ENCODE data around the gene METTL17.
"Not testable (repeated sequence)": the region's sequence is repeated elsewhere in the genome, so short reads cannot be mapped to it uniquely, and the experiment has no call there.

Gene METTL17

DNA sequence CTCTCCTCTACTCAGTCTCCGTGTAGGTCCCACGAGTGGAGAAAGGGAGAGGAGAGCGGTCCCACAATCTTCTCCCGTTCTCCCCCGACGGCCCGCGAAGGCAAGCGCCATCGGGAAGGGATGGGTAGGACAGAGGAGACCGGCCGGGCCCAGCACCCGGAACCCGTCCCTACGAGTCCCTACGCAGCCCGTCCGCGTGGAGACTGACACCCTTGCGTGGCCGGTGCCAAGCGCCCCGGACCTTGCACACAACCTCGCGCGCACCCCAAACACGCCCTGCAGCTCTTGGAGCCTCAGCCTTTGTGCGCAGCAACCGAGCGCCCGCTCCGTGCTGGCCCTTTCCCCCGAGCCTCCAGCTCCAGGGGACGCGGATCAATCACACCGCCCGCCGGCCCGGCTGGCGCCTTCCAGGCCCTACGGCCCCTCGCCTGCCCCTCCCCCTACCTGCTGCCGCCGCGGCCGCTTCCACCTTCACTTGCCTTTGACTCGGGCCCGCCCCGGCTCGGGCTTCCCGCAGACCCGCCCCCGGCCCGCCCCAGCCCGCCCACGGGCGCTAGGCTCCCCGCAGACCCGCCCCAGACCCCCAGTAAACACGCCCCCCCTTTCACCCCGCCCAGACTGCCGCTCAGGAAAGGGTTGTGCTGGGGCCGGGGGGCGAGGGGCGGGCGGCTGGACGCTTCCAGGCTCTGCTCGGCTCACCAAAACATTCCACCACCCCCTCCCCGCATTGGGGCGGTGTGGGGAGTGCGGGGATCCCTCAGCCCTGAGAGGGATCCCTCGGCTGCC, 35.0 kb downstream of the METTL17 start, which contains the start of gene NDRG2:
Gene NDRG2, minus strand, starts transcription at position 477 of the 786 bp plus-strand sequence. CDS start 1,746 bp downstream, outside the sequence.
- peak; percentile 63 for DNase-seq (ENCODE audit: low read depth)

DNA sequence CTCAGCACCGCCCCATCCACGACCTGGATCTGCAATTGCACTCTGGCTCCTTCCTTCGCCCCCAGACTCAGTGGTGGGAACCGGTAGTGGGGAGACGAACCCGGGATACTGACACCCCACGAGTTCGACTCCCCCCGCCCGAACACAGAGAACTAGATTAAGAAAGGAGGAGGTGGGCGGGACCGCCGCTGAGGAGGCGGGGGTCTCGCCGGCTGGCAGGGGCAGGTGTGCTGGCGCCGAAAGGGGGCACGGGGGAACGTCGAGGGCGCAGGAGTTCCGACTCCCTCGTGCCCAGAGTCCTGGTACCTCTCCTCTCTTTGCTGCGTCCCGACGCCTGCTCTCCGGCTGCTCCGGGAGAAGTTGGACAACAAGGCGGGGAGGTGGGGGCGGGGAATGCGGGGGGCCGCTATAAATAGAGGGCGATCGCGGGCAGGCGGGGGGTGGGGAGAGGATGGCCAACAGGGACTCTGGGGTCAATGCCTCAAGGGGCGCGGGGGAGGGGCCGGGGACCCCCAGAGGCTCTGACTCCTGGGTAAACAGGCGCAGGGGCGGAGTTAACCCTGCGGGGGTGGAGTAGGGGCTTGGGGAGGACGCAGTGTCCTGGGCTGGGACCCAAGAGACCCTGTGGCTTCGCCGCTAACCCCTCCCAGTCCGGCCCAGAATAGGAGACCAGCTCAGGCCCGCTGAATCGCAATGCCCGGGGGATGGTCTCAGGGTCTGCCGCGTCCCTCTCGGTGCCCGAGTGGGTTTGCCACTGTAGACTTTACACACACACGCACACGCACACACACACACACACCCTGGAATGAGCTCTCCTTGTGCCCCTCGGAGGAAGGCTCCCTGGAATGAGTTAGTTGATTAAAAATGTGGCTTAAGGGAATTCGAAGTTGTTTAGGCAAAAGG, 35.8 kb downstream of the METTL17 start:
- no peak for DNase-seq (ENCODE audit: low read depth)

DNA sequence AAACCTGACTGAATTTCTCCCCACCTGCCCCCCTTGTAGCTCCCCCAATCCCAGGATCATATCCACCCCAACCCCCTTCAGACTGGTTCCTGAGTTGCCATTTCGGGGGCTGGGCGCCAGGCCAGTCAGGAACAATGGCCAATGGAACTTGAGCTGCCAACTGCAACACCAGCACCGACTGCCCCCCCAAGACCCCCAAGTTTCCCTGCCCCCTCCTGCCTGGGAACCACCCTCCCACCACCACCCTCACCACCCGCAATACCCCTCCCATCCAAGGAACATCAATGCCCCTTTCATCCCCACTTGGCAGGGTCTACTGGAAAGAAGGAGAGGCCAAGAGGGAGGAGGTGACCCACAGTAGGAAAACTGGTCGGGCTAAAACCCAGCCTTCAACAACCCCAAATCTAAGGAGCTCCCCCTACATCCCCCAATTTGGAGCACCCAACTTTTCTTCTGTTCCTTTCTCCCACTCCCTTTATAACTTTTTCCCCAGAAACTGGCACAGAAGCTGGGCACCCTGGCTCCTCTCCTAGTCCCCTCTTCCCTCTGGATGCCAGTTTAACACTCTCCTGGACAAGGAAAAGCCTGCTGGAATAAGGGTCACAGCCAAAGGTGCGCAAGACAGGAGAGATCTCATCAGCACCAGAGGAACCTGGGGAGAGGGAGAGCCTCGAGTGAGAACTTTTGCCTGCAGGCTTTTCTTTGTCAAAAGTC, 36.7 kb downstream of the METTL17 start:
- DNase-seq (ENCODE audit: low read depth): no peak

DNA sequence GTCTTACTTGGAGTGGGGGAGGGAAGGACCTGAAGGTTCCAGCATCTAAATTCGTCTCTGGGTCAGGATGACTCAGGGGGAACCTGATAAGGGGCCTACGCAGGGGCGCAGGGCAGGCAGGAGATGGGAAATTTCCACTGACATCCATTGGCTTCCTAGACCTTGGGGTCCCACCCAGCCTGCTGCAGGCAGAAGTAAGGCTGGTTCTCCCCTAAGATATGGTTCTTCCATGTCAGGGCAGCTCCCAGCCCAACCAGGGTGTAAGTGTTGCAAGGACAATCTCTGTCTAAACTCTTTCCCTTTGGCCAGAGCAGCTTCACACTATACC, 37.2 kb downstream of the METTL17 start:
- no peak for DNase-seq (ENCODE audit: low read depth)

DNA sequence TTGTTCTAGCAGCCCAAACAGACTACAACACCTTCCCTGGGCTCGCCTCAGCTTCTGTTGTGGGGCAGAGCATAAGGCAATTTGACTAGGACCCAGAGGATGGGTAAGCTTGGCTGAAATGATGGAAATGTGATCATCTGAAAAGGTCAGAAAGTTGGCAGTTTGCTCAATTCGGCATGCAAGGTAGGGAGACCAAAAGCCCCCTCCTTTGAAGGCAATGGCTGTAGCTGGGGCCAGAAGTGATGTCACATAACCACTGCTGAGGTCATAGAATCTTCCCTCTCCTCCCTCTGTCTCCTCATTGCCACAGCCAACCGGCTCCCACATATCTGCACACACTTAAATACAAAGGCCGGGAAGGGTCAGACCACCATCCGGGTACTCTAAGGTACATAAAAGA, 40.1 kb downstream of the METTL17 start, which contains the start of gene TPPP2:
Gene TPPP2, plus strand, starts transcription at position 301 of the 400 bp plus-strand sequence. CDS start 365 bp downstream, outside the sequence.
- DNase-seq (ENCODE audit: low read depth): no peak

DNA sequence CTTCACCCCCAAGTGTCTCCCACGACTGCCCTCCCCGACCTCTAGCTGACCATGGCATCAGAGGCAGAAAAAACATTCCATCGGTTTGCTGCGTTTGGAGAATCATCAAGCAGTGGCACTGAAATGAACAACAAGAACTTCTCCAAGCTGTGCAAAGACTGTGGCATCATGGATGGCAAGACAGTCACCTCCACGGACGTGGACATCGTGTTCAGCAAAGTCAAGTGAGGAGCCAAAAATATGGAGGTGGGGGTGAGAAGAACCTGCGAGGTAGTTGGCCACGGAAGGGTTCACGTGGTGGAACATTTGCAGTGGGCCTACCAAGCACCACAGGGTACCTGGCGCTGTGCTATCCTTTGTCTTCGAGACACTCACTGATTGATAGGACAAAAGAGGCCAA, 40.8 kb downstream of the METTL17 start:
- no peak for DNase-seq (ENCODE audit: low read depth)

DNA sequence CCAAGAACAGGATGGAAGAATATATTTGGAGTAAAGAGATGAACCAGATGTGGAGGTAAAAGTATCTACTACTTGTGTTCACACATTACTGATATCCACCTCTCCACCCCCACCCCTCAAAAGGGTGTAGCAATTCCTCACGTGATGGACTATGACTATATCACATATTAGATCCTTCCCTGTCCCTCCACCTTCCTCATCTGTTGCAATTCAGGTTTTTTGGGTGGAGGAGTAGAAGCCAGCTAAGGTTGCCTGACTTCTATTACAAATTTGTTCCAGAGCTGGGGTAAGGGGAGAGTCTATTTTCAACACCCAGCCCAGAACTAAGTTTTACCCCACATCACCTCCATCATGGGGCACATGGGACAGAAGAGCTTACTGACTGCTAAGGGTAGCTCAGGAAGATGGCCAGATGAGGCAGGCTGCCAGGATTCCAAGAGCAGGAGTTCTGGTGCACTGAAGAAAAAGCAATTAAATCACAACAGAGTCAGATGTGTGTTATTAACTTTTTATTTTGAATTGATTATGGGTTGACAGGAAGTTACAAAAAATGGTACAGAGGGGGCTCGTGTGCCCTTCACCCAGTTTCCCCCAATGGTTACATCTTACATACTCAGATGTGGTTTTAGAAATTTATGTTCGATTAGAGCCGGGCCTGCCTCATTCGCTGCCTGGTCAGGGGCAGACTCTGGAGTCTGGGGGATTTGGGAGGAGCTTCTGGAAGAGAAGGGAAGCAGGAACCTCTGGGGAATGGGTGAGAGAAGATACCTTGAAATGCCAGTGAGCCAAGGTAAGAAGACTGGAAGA, 42.7 kb downstream of the METTL17 start:
- DNase-seq (ENCODE audit: low read depth): no peak

DNA sequence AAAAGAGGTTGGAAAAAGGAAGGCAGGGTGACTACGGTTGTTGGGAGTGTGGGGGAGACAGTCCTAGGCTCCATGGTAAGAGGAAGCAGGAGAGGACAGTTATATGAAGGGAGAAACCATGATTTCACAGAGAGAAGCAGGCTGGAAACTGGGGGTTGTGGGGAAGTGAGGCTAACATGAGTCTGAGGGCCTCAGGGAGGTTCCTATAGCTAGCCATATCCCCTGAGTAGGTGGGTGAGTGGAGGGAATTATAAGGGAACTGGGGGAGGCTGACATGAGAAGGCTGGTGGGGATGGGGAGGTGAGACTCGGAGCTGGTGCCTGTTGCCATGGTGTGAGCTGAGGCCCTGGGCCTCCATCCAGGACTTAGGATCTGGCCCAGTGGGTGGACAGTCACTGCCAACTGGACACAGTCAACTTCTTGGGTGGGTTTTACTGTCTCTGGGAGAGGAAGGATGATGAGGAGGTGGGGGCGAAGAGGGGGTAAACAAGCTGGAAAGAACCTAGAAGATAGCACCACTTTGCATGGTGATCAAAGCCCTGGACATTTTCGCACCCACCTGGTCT, 43.4 kb downstream of the METTL17 start:
- DNase-seq (ENCODE audit: low read depth): no peak

DNA sequence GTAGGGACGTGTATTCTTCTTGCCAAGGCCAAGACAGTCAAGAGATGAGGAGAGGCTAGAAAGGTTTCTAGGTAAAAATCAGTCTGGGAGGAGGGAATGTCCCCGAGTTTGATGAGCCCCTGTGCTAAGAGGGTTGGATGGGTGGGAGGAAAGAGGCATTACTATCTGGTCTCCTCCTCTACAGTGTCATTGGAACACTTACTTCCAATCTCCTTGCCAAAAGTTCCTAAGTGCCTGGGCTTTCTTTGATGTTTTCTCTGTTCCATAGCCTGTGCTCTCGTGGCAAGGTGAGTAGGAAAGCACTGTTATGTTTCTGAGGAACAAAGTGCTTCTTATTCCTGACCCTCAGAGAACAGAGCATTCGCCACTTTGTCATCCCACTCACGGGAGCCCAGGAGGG, 44.9 kb downstream of the METTL17 start, which contains the start of gene RNASE13:
Gene RNASE13, minus strand, starts transcription at position 101 of the 400 bp plus-strand sequence. CDS start 519 bp downstream, outside the sequence.
- DNase-seq (ENCODE audit: low read depth): no peak

DNA sequence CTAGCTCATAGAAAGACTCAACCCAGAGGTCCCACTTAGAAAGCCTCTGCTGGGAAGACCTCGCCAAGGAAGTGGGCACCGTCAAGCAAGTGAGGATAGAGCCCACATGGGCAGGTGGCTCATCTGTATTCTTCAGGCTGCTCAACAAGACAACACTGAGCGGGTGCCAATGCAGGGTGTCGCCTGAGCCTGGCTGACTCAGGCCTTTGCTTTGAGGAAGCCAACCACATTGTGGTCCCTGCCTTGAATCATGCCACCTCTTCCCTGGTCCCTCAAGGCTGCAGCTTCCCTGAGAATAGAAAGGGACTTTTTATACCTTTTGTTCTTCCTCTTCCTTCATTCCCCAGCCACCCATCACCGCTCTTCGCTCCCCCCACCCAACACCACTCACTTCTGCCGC, 47.0 kb downstream of the METTL17 start:
- no peak for DNase-seq (ENCODE audit: low read depth)

DNA sequence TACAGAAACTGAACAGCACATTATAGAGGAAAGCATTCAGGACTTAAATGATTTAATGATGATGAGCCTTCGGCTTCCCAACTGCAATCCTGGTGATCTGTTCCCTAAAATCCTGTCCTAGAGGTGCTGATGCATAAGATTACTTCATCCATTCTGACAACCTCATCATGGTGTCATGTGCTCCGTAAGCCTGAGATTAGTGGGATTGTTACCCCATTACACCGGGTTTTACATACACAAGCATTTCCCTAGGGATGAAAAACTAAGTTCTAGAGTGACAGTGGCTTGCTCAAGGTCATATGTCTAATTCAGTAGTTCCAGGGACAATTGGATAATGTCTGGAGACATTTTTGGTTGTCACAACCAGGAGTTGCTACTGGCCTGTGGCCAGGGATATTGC, 47.4 kb downstream of the METTL17 start:
- DNase-seq (ENCODE audit: low read depth): no peak

DNA sequence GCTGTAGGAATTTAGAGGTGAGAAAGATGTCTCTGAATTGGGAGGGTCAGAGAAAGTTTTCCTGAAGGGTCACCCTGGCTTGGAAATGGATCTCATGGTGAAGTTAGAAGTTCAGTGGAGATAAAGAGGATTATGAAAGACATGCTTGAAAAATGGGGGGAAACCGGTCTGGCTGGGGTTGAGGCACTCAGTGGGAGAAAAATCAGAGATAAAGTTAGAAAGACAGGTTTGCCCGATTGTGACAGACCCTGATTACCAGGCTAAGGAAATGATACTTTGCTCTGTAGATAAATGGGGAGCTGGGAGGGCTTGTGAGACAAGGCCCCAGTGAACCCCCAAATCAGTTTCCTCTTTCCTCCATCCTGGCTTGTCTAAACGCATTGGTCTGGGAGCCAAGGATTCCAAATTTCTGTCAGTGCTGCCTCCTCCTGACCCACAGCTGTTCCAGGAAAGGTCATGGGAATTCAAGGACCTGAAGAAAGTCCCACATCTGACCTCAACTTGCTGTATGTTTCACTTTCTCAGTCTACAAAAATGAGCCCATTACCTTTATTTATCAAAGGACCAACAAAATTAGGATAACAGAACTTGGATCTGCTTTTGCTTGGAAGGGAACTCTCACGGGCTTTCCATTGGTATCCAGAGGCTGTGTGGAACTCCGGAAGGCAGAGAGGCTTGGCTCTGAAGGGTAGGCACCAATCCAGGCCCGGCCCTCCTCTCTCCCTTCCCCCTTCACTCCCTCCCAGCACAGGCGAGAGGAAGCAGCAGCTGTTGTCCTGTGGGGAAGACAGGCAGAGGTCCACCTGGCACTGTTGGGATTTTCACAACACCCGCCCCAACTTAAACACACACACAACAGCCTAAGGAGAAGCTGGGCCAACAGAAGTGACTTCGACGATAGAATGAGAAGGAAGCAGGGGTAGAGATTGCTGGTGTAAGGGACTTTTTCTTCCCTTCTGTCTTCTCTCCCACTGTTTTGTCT, 49.0 kb downstream of the METTL17 start:
- DNase-seq (ENCODE audit: low read depth): no peak

DNA sequence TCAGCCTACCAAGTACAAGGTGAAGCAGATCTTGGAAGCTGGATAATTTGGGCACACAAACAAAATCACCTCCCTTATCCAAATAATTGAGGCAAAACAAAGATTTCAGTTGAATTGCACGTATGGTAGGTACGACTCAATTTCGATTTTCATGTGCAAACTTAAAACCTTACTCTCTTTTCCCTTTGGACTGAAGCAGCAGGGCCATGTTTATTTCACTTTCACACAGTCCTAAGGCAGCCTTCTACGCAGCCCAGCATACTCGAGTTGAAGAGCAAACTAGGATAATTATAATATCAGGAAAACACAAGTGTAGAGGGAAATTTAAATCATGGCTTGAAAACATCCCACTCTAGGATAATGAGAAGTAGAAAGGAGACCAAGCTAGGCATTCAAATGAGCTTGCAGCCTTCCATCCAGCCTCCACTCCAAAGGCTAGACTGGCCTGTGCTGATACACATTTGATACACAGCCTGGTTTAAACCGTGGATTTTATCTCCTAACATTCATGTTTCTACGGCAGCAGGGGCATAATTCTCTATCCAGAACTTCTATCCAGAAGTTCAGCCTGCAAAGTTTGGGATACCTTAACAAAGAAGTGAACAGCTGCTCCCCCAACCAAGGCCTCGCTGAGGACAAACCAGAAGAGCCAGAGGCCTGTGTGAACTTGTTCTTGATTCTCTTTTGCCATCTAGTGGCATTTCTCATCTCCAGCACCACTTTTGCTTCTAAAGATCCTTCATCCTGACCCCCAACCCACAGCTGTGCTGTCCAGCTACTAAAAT, 50.0 kb downstream of the METTL17 start:
- no peak for DNase-seq (ENCODE audit: low read depth)

DNA sequence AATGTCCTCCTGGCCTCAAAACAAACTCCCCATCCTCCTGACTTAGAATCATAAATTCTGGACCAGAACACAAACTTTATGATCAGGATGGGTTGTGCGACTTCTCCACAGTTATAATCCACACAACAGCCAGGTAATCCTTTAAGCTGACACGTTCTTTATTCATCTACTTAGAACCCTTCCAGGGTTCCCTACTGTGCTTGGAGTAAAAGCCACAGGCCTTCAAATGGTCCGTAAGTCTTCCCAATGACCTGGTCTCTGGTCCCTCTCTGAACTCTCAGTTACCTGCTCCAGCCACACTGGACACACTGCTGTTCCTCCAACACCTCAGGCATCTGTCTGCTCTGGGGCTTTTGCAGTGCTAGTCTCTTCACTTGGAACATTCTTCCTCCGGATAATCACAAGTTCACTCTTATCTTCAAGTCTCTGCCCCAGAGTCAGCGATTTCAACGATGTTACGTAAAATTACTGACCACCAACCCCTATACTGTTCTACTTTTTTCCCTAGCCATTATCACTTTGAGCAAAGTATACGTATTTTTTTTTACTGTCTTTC, 50.7 kb downstream of the METTL17 start:
- DNase-seq (ENCODE audit: low read depth): no peak

DNA sequence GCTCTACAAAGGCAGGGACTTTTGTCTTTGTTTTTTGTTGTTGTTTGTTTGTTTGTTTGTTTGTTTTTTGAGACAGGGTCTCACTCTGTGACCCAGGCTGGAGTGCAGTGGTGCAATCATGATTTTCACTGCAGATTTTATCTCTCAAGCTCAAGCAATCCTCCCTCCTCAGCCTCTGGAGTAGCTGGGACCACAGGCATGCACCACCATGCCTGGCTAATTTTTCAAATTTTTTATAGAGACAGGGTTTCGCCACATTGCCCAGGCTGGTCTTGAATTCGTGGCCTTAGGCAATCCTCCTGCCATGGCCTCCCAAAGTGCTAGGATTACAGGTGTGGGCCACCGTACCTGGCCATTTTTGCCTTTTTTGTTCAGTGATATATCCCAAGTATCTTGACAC, 51.2 kb downstream of the METTL17 start:
- DNase-seq (ENCODE audit: low read depth): not testable (repeated sequence)

DNA sequence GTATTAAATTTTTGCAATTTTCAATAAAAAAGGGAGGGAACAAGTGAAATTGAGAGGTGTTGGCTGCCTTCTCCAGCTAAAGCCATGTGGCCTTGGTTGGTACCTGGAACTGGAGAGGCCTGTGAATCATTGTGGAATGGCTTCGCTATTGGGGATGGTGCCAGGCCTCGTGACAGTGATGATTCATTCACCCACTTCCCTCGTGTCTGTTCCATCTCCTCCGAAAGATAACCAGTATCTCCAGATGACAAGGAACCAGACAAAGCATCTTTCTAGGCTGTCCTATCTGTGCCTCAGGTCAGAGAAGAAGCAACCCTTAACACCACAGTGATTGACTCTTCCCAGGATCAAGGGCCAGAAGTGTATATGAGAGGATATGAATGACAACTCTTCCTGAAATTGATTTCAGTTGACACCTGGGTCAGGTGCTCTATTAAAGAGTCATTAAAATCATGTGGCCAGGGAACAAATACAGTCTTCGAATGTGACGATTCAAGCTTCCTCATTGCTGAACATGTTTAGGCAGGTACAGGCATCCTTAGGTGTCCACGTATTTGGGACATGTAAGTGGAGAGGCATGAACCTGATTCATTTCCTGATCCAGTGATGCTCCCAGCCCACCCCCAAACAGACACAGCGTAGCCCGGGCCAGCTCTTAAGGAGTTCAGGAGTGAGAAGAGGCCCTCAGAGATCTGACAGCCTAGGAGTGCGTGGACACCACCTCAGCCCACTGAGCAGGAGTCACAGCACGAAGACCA, 52.1 kb downstream of the METTL17 start, which contains the start of gene RNASE7:
Gene RNASE7, plus strand, starts transcription at position 687 of the 758 bp plus-strand sequence. CDS start 631 bp downstream, outside the sequence.
- DNase-seq (ENCODE audit: low read depth): no peak

DNA sequence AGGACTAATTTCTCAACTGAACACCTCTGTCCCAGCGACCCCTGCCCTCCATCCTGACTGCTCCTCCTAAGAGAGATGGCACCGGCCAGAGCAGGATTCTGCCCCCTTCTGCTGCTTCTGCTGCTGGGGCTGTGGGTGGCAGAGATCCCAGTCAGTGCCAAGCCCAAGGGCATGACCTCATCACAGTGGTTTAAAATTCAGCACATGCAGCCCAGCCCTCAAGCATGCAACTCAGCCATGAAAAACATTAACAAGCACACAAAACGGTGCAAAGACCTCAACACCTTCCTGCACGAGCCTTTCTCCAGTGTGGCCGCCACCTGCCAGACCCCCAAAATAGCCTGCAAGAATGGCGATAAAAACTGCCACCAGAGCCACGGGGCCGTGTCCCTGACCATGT, 53.1 kb downstream of the METTL17 start:
- no peak for DNase-seq (ENCODE audit: low read depth)

Data from stimulated activated CD8-positive, alpha-beta memory T cell treated with anti-CD3 and anti-CD28 coated beads, Interleukin-12 subunit alpha, Interleukin-12 subunit beta, amount 100 ng/mL, for 1 hour (primary cell).